Right atrium auricular region (tissue), 2 donors: ENCODE measurements around the gene SPACA4. TPM values are rescaled to one million over a fixed set of nuclear protein-coding genes. Genes with fewer than 3 reads are reported as not detected.
"Not testable (repeated sequence)": the region's sequence is repeated elsewhere in the genome, so short reads cannot be mapped to it uniquely, and the experiment has no call there.

Experiments used
- DNase-seq: peaks from one replicate; pipeline ENCODE4 v3.0.0-alpha.2; 2019; ENCODE audit warnings: low spot score
- H3K27ac ChIP-seq, 2 donors: fragments of 200-600 bp; sonication (generic); 1 replicate in 1 of 2; 2 replicates in 1 of 2; pipeline ENCODE4 v1.5.1; 2016 to 2019
- H3K27me3 ChIP-seq, 2 donors: fragments of 200-600 bp; sonication (generic); one replicate each; pipeline versions ENCODE4 v1.5.1 to v1.6.0; 2017 to 2019
- H3K36me3 ChIP-seq: fragments of 200-600 bp; sonication (generic); one replicate; pipeline ENCODE4 v1.5.1; 2016
- H3K4me1 ChIP-seq, 2 donors: fragments of 200-600 bp; sonication (generic); one replicate each; pipeline versions ENCODE4 v1.5.1 to v1.6.0; 2017 to 2019
- H3K4me3 ChIP-seq, 2 donors: fragments of 200-600 bp; sonication (generic); 1 replicate in 1 of 2; 2 replicates in 1 of 2; pipeline ENCODE4 v1.5.1; 2017 to 2019; ENCODE audit warnings: mild to moderate bottlenecking in 1 of 2, moderate library complexity in 1 of 2
- H3K9me3 ChIP-seq, 2 donors: fragments of 200-600 bp; sonication (generic); one replicate each; pipeline ENCODE4 v1.5.1; 2019
- total RNA-seq, 2 donors: library from RNA; depleted of rRNA; stranded (reverse); fragments of >200 nt; gene quantifications; one replicate each; pipeline ENCODE4 v1.1.0, GENCODE V29; 2016
- TF ChIP-seq, protein P1 (sequence below), 2 donors: fragments of 200-600 bp; sonication (generic); IDR thresholded peaks; one replicate each; pipeline ENCODE4 v1.5.1; 2019; ENCODE audit warnings: antibody characterized with exemption in 2 of 2

The SPACA4 gene
- total RNA-seq, 2 donors from 2014 or later, result not detected

DNA sequence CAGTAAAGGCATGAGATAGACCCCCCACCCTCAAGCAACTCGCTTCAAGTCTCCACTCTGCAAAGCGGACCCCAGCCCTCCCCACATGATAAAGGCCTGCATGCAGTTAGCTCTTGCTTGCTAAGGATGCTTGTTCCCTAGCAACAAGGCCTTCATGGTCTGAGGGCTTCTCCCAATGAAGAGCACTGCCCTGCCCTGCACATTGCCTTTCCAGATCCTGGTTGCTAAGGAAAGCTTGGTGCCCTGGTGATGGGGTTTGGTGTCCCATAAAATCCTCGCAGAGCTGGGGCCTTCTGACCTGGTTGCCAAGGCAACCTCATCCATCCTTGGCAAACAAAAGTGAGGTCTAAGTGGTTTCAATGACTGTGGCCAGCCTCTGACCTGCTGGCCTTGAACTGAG is 24.7 kb downstream of the SPACA4 start:
- no peaks in the 10 kb centered on the region for H3K27me3 ChIP-seq
- TF ChIP-seq, protein P1, sequence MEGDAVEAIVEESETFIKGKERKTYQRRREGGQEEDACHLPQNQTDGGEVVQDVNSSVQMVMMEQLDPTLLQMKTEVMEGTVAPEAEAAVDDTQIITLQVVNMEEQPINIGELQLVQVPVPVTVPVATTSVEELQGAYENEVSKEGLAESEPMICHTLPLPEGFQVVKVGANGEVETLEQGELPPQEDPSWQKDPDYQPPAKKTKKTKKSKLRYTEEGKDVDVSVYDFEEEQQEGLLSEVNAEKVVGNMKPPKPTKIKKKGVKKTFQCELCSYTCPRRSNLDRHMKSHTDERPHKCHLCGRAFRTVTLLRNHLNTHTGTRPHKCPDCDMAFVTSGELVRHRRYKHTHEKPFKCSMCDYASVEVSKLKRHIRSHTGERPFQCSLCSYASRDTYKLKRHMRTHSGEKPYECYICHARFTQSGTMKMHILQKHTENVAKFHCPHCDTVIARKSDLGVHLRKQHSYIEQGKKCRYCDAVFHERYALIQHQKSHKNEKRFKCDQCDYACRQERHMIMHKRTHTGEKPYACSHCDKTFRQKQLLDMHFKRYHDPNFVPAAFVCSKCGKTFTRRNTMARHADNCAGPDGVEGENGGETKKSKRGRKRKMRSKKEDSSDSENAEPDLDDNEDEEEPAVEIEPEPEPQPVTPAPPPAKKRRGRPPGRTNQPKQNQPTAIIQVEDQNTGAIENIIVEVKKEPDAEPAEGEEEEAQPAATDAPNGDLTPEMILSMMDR (IDR thresholded peaks at IDR 0.05), result no peak
- peak overlapping the region in 1 of 2 donors; percentile 32 for H3K4me3 ChIP-seq
- peaks cover 1% of the 10 kb centered on the region for H3K36me3 ChIP-seq
- no peak for DNase-seq
- H3K27ac ChIP-seq, result peak overlapping the region; percentile 80 to 89
- no peaks in the 10 kb centered on the region for H3K9me3 ChIP-seq
- peaks cover 0 to 63% of the 10 kb centered on the region in 2 donors for H3K4me1 ChIP-seq

DNA sequence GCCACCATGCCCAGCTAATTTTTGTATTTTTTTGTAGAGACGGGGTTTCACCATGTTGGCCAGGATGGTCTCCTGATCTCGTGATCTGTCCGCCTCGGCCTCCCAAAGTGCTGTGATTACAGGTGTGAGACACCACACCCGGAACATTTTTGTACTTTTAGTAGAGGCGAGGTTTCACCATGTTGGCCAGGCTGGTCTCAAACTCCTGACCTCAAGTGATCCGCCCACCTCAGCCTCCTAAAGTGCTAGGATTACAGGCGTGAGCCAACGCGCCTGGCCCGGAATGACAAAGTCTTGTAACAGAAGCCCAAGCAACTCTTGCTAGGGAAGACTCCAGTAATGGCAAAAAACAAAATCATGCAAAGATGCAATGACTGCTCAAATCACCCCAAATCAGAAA is 25.7 kb downstream of the SPACA4 start:
- H3K27ac ChIP-seq, result peak overlapping the region in 1 of 2 donors; percentile 98
- peaks cover 0 to 74% of the 10 kb centered on the region in 2 donors for H3K4me1 ChIP-seq
- not testable (repeated sequence) for H3K9me3 ChIP-seq, DNase-seq, H3K36me3 ChIP-seq, H3K27me3 ChIP-seq, H3K4me3 ChIP-seq

DNA sequence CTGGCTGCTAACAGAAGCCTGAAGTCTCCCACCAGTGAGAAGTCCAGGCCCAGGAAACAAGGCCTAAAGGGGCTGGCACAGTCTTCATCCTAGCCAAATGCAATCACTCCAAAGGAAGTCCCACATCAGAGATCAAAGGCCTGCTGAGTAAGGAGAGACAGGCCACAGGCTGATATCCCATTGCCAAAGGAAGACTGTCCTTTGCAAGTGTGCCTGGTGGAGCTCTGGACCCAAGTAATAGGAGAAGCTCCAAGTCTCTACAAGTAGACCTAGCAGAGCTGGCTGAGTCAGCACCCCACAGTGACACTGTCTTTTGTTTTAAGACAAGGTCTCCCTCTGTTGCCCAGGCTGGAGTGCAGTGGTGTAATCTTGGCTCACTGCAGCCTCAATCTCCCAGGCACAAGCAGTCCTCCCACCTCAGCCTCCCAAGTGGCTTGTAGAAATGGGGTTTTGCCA is 26.2 kb downstream of the SPACA4 start:
- Histone ChIP-seq H3K4me3 (no peak overlapping the region), H3K4me1 (peaks cover 0 to 74% of the 10 kb centered on the region in 2 donors), H3K36me3 (no peaks in the 10 kb centered on the region), H3K27me3 (no peaks in the 10 kb centered on the region), H3K9me3 (no peaks in the 10 kb centered on the region), H3K27ac (peak overlapping the region in 1 of 2 donors; percentile 98)
- TF ChIP-seq, protein P1 (IDR thresholded peaks at IDR 0.05), result no peak
- no peak for DNase-seq

DNA sequence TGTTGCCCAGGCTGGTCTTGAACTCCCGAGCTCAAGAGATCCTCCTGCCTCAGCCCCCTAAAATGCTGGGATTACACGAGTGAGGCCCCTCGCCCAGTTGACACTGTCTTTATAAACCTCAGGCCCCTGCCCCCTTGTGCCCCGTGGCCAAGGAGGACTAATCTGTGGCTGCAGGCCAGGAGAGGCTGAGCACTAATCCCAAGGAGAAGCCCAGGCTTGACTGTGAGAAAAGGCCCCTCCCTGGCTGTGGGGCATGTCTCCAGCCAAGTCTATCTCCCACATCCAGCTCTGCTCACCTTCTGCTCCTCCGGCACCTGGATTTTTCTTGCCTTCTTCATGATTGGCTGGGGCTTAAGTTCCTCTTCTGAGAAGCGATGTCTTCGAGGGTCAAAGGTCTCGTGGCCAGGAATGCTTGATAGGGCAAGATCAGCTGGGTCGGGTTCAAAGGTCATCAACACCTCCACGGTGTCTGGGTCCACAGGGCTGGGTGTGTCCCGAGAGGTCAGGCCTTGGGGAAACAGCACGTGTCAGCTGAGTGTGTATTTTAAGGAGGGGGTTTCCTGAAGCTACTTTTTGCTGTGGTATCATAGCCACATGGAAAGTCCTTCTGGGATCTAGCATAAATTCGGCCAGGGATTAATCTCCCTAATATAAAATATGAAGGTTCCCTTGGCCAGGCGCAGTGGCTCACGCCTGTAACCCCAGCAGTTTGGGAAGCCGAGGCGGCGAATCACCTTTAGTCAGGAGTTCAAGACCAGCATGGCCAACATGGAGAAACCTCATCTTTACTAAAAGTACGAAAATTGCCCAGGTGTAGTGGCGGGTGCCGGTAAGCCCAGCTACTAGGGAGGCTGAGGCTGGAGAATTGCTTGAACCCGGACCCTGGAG is 26.9 kb downstream of the SPACA4 start:
- no peaks in the 10 kb centered on the region for H3K27me3 ChIP-seq
- no peaks in the 10 kb centered on the region for H3K9me3 ChIP-seq
- TF ChIP-seq, protein P1 (IDR thresholded peaks at IDR 0.05), result no peak
- H3K36me3 ChIP-seq, result no peaks in the 10 kb centered on the region
- H3K27ac ChIP-seq, result peak overlapping the region; percentile 97 to 98
- H3K4me3 ChIP-seq, result peak overlapping the region in 1 of 2 donors; percentile 78
- no peak for DNase-seq
- H3K4me1 ChIP-seq, result peaks cover 0 to 75% of the 10 kb centered on the region in 2 donors

DNA sequence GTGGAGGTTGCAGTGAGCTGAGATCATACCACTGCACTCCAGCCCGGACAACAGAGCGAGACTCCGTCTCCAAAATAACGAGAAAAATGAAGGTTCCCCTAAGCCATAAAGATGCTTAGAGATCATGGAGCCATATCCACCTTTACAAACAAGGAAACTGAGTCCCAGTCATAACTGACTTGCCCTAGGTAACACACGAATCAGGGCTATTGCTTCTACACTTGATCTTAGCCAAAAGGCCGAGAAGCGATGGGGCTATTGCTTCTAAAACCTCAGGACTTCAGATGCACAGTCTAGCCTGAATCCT is 27.4 kb downstream of the SPACA4 start:
- no peaks in the 10 kb centered on the region for H3K36me3 ChIP-seq
- no peaks in the 10 kb centered on the region for H3K27me3 ChIP-seq
- TF ChIP-seq, protein P1 (IDR thresholded peaks at IDR 0.05), result no peak
- peak overlapping the region in 1 of 2 donors; percentile 78 for H3K4me3 ChIP-seq
- no peaks in the 10 kb centered on the region for H3K9me3 ChIP-seq
- no peak for DNase-seq
- peaks cover 0 to 80% of the 10 kb centered on the region in 2 donors for H3K4me1 ChIP-seq
- peak overlapping the region; percentile 97 to 98 for H3K27ac ChIP-seq

DNA sequence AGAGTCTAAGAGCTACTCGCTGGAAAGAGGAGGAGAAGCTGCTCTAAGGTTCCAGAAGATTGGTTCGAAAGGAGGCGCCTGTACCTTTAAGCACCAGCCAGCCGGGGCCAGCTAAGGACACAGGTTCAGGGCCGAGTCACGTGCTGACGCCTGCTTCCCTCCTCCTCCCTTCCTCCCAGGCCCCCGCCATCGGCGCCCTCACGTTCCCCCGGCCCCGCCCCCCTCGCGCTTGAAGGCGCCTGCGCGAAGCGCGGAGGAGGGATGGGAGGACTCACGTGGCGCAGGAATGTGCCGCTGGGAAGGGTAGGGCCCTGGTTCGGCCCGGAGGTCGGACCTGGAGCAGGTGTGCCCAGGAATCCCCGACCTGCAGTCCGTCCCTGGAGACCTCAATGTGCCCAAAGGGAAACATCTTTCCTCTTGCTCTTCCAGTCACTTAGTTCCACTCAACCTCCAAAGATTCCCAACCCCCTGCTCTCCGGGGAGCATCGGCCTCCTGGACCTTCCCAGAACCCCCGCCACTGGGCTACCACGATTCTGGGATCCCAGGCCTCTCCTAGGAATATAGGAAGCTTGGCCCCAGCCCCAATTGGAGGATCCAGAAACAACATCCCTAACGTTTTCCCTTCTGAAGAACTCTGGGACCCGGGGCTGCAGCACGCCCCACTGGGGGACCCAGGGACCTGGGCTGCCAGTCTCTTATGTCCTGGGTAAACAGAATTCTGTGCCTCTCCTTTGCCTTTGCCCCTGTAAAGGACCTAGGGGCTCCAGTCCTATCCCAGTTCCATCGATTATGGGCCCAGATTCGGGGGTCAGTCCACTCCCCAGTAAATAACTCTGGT is 28.1 kb downstream of the SPACA4 start:
- Histone ChIP-seq H3K27me3 (no peaks in the 10 kb centered on the region), H3K4me1 (peaks cover 0 to 78% of the 10 kb centered on the region in 2 donors), H3K27ac (peak overlapping the region; percentile 97 to 98), H3K4me3 (peak overlapping the region; percentile 3 to 78), H3K9me3 (no peaks in the 10 kb centered on the region), H3K36me3 (no peaks in the 10 kb centered on the region)
- peak; percentile 98 for DNase-seq
- TF ChIP-seq, protein P1 (IDR thresholded peaks at IDR 0.05), result no peak
